K562 (cell line): ENCODE data around the gene ZNF74. TPM values are rescaled to one million over a fixed set of nuclear protein-coding genes. Genes with fewer than 3 reads are reported as not detected.
A peak's percentile ranks its signal among the peaks of the same experiment; 100 is the strongest.

Source experiments
- GABPA ChIP-seq: fragments of 200-800 bp; sonication (Bioruptor generic); conservative IDR thresholded peaks from 2 replicates; pipeline ENCODE4 v1.6.1; 2016; ENCODE audit warnings: low read depth, missing genetic modification characterization, missing compliant biosample characterization
- GTF2E2 ChIP-seq: fragments of 200-800 bp; sonication (Bioruptor generic); IDR thresholded peaks from 2 replicates; pipeline ENCODE4 v1.6.1; 2016; ENCODE audit warnings: missing genetic modification characterization, missing compliant biosample characterization
- HMG20B ChIP-seq: fragments of 250-450 bp; sonication (Bioruptor Pico); IDR thresholded peaks from 2 replicates; pipeline ENCODE4 v1.5.0; 2021; ENCODE audit warnings: mild to moderate bottlenecking
- JUND ChIP-seq, 2 experiments: IDR thresholded peaks; 2 replicates in 1 of 2; 3 replicates in 1 of 2; pipeline ENCODE4 v1.6.1; 2011; ENCODE audit warnings: borderline replicate concordance in 2 of 2, low read depth in 2 of 2, low read length in 2 of 2, improper control_type of control experiment in 1 of 2, missing biosample characterization in 1 of 2, missing genetic modification characterization in 1 of 2, missing genetic modification reagents in 1 of 2
- L3MBTL2 ChIP-seq: fragments of 450-650 bp; IDR thresholded peaks from 2 replicates; pipeline ENCODE4 v1.6.1; 2016; ENCODE audit warnings: mild to moderate bottlenecking, moderate library complexity
- MYNN ChIP-seq, 2 experiments: sonication (generic); formaldehyde crosslinking in 1 of 2; IDR thresholded peaks; 2 replicates each; pipeline versions ENCODE4 v1.5.0 to v1.6.1; 2016 to 2020; ENCODE audit warnings: antibody characterized with exemption in 1 of 2, missing genetic modification reagents in 1 of 2
- NCOA1 ChIP-seq: fragments of 450-650 bp; IDR thresholded peaks from 2 replicates; pipeline ENCODE4 v1.6.1; 2016; ENCODE audit warnings: low read depth
- POLR2H ChIP-seq: IDR thresholded peaks from 2 replicates; pipeline ENCODE4 v1.6.1; 2016; ENCODE audit warnings: missing genetic modification characterization, low read depth, mild to moderate bottlenecking, control low read depth, missing compliant biosample characterization, moderate library complexity
- PPARD ChIP-seq: fragments of 250-450 bp; sonication (Bioruptor Pico); IDR thresholded peaks from 2 replicates; pipeline ENCODE4 v1.8.0; 2022; ENCODE audit warnings: inconsistent platforms, mild to moderate bottlenecking, moderate library complexity
- RBBP5 ChIP-seq: fragments of 200-600 bp; sonication (generic); IDR thresholded peaks from 2 replicates; pipeline ENCODE4 v1.6.1; 2012; ENCODE audit warnings: borderline replicate concordance, mild to moderate bottlenecking, low read length, control low read depth, inconsistent platforms; ENCODE audit not compliant: insufficient read depth, poor library complexity, severe bottlenecking
- RBM39 ChIP-seq: fragments of 200-400 bp; formaldehyde crosslinking; optimal IDR thresholded peaks from 2 replicates; pipeline ENCODE3; 2018; ENCODE audit warnings: low read depth, low read length
- TBL1XR1 ChIP-seq, 2 experiments: IDR thresholded peaks; 2 replicates each; pipeline ENCODE4 v1.6.1; 2012; ENCODE audit warnings: improper control_type of control experiment in 2 of 2, low read length in 2 of 2, mild to moderate bottlenecking in 1 of 2
- TEAD4 ChIP-seq, 2 experiments: sonication (generic) in 1 of 2; formaldehyde crosslinking in 1 of 2; IDR thresholded peaks; 2 replicates each; pipeline versions ENCODE4 v1.6.1 to v1.8.0; 2012 to 2022; ENCODE audit warnings: borderline replicate concordance in 1 of 2, inconsistent platforms in 1 of 2, low read length in 1 of 2, mild to moderate bottlenecking in 1 of 2, missing genetic modification reagents in 1 of 2
- ZNF445 ChIP-seq: fragments of 250-450 bp; sonication (Bioruptor Pico); IDR thresholded peaks from 2 replicates; pipeline ENCODE4 v1.4.0; 2020; ENCODE audit warnings: low read depth, mild to moderate bottlenecking, moderate library complexity
- ZNF584 ChIP-seq: fragments of 200-800 bp; sonication (Bioruptor generic); IDR thresholded peaks from 2 replicates; pipeline ENCODE4 v1.6.1; 2016; ENCODE audit warnings: low read depth, mild to moderate bottlenecking, missing genetic modification characterization, missing compliant biosample characterization
- polyA plus RNA-seq, 8 experiments: library from polyadenylated mRNA; depleted of rRNA in 4 of 8; stranded (reverse) in 5 of 8; unstranded in 3 of 8; fragments of >200 nt; fragmentation: Nextera tagmentation in 2 of 8; fragmentation: Illumina TruSeq in 1 of 8; extraction: Ambion mirVana in 2 of 8; extraction: Trizol in 1 of 8; gene quantifications; 2 replicates each; pipeline versions ENCODE4 v1.2.1 to v1.2.3, GENCODE V29; 2011 to 2014; ENCODE audit warnings: inconsistent platforms in 1 of 8, missing spikeins in 1 of 8
- total RNA-seq, 7 experiments: library from RNA; depleted of rRNA in 6 of 7; stranded (reverse); fragments of >200 nt in 6 of 7; fragmentation: Illumina TruSeq in 2 of 7; extraction: Trizol in 2 of 7; gene quantifications; 2 replicates each; pipeline versions ENCODE4 v1.2.1 to v1.2.3, GENCODE V29; 2011 to 2021; ENCODE audit warnings: low replicate concordance in 1 of 7
- TF ChIP-seq, protein P1 (sequence below): fragments of 250-450 bp; sonication (Bioruptor Pico); IDR thresholded peaks from 2 replicates; pipeline ENCODE4 v1.4.0; 2020; ENCODE audit warnings: mild to moderate bottlenecking, moderate library complexity, borderline replicate concordance
- TF ChIP-seq, protein P2 (sequence below): fragments of 450-650 bp; IDR thresholded peaks from 2 replicates; pipeline ENCODE4 v1.6.1; 2016; ENCODE audit warnings: borderline replicate concordance
- TF ChIP-seq, protein P3 (sequence below), 2 experiments: fragments of 450-650 bp in 1 of 2; sonication (generic) in 1 of 2; formaldehyde crosslinking in 1 of 2; IDR thresholded peaks in 1 of 2; conservative IDR thresholded peaks in 1 of 2; 2 replicates each; pipeline versions ENCODE4 v1.6.1 to v1.8.1; 2016 to 2023; ENCODE audit warnings: mild to moderate bottlenecking in 2 of 2, moderate library complexity in 2 of 2, inconsistent platforms in 1 of 2, missing genetic modification reagents in 1 of 2
- TF ChIP-seq, protein P4 (sequence below): sonication (generic); formaldehyde crosslinking; IDR thresholded peaks from 2 replicates; pipeline ENCODE4 v1.8.0; 2022; ENCODE audit warnings: mild to moderate bottlenecking, missing genetic modification reagents

ZNF74 gene
- total and polyA plus RNA-seq, 9 of the 15 experiments (the other 6 are each of a cell fraction or from before 2014, with no cell fraction given) = 2.4 to 53.5 (median 31.5) TPM

DNA sequence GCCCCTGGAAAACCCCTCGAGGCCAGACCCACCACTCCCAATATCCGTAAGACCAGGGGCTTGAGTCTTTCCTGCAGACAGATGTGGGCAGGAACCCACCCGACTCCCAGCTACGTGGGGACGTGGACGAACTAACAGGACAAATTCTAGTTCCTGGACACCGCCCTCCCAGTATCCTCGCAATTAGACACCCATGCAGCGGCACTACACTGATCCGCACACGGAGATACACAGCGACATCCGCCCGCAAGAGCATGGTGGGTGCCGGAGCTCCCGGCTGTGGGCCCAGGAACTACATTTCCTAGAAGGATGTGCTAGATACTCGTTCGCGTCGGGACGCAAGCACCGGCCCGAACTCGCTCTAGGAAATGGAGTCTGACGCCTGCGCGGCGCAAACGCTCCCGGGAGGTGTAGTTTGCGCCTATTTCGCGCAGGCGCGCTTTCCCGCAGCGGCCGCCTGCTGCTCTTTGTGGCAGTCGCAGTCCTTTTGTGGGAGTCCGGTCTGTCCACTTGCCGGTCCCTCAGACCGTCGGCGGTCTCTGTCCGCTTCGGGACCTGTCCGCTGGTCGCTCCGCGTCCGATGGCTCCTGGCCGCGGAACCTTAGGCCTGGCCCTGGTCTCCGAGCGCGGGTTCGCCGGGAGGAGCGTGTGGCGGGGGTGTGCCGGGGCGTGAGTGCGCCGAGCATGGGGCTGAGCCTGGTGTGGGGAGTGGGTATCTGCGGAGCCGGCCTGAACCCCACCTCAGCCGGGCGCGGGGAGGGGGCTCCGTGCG, at the start of gene ZNF74 (continued):
- TF ChIP-seq, protein P1, sequence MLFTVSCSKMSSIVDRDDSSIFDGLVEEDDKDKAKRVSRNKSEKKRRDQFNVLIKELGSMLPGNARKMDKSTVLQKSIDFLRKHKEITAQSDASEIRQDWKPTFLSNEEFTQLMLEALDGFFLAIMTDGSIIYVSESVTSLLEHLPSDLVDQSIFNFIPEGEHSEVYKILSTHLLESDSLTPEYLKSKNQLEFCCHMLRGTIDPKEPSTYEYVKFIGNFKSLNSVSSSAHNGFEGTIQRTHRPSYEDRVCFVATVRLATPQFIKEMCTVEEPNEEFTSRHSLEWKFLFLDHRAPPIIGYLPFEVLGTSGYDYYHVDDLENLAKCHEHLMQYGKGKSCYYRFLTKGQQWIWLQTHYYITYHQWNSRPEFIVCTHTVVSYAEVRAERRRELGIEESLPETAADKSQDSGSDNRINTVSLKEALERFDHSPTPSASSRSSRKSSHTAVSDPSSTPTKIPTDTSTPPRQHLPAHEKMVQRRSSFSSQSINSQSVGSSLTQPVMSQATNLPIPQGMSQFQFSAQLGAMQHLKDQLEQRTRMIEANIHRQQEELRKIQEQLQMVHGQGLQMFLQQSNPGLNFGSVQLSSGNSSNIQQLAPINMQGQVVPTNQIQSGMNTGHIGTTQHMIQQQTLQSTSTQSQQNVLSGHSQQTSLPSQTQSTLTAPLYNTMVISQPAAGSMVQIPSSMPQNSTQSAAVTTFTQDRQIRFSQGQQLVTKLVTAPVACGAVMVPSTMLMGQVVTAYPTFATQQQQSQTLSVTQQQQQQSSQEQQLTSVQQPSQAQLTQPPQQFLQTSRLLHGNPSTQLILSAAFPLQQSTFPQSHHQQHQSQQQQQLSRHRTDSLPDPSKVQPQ = 0 out of 2 replicates have a peak, but pooled peaks have one; percentile 5
- TF ChIP-seq, protein P2, sequence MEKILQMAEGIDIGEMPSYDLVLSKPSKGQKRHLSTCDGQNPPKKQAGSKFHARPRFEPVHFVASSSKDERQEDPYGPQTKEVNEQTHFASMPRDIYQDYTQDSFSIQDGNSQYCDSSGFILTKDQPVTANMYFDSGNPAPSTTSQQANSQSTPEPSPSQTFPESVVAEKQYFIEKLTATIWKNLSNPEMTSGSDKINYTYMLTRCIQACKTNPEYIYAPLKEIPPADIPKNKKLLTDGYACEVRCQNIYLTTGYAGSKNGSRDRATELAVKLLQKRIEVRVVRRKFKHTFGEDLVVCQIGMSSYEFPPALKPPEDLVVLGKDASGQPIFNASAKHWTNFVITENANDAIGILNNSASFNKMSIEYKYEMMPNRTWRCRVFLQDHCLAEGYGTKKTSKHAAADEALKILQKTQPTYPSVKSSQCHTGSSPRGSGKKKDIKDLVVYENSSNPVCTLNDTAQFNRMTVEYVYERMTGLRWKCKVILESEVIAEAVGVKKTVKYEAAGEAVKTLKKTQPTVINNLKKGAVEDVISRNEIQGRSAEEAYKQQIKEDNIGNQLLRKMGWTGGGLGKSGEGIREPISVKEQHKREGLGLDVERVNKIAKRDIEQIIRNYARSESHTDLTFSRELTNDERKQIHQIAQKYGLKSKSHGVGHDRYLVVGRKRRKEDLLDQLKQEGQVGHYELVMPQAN = no peak
- TF ChIP-seq TEAD4 (IDR thresholded peaks at IDR 0.05; ENCODE audit: low read length) (no peak; the same call in 1 of the 2 replicates), TEAD4 (CRISPR knock-in tag; IDR thresholded peaks at IDR 0.05; ENCODE audit: borderline replicate concordance) (no peak), ZNF584 (no peak), RBBP5 (peak; percentile 99), MYNN (IDR thresholded peaks at IDR 0.05) (no peak), MYNN (CRISPR knock-in tag; IDR thresholded peaks at IDR 0.05) (no peak), NCOA1 (no peak), PPARD (CRISPR knock-in tag) (no peak), POLR2H (tag) (peak; percentile 94; the same call in 1 of the 2 replicates), GABPA (tag) (no peak), HMG20B (CRISPR knock-in tag) (no peak), L3MBTL2 (no peak), ZNF445 (no peak), TBL1XR1 (IDR thresholded peaks at IDR 0.05; ENCODE audit: low read length in 2 of 2) (peak; percentile 14 to 78; a peak in 3 of 4 replicates), RBM39 (no peak), JUND (IDR thresholded peaks at IDR 0.05; ENCODE audit: borderline replicate concordance, low read depth, low read length) (peak; percentile 78), JUND (tag; IDR thresholded peaks at IDR 0.05; ENCODE audit: borderline replicate concordance, low read depth, low read length) (peak; percentile 85; the same call in 2 of the 3 replicates), GTF2E2 (tag) (peak; percentile 96; the same call in 1 of the 2 replicates)
- TF ChIP-seq, protein P3, sequence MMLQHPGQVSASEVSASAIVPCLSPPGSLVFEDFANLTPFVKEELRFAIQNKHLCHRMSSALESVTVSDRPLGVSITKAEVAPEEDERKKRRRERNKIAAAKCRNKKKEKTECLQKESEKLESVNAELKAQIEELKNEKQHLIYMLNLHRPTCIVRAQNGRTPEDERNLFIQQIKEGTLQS (IDR thresholded peaks at IDR 0.05) = no peak
- TF ChIP-seq, protein P3 (CRISPR knock-in tag; conservative IDR thresholded peaks at IDR 0.05) = peak; percentile 82
- TF ChIP-seq, protein P4, sequence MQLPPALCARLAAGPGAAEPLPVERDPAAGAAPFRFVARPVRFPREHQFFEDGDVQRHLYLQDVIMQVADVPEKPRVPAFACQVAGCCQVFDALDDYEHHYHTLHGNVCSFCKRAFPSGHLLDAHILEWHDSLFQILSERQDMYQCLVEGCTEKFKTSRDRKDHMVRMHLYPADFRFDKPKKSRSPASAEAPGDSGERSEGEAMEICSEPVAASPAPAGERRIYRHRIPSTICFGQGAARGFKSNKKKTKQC (CRISPR knock-in tag) = no peak
